Stimulated activated CD4-positive, alpha-beta T cell treated with anti-CD3 and anti-CD28 coated beads, Interleukin-4, amount 100 ng/mL, for 48 hours (primary cell): ENCODE measurements around the gene ILDR2.

Source experiments
- DNase-seq, 2 donors: peaks; one replicate each; pipeline ENCODE4 v3.0.0-alpha.2; 2020; ENCODE audit warnings: low read depth in 2 of 2

Gene ILDR2

DNA sequence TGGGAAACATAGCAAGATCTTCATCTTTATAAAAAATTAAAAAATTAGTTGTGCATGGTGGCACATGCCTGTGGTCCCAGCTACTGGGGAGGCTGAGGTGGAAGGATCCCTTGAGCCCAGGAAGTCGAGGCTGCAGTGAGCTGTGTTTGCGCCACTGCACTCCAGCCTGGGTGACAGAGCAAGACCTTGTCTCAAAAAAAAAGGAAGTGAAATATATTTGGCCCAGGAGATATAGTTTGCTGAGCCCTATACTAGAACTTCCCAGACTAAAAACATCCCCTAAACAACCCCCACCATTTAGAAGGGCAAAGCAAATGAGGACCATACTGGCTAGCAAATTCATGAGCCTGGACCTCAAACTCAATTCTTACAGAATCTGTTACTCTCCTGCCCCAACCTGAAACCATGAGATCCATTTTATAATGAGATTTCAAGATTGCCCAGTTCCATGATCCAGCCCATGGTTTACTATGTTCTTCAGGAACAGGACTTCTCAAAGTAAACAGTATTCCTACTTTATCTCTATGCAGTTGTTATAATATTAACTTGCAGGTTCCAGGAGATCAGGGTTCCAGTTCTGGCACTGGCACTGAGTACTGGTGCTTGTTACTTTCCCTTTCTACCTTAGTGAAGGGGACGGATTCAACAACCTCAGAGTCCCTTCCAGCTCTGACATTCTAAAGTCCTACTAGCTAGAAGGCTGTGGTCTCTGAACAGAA lies 50.4 kb downstream of the ILDR2 start:
- no peak for DNase-seq

- DNase-seq: no peak
Observed at GRCh38 chr1:166920561-166921475, 54.5 kb downstream of the ILDR2 start.

- DNase-seq: no peak
Observed at GRCh38 chr1:166918956-166919316, 56.4 kb downstream of the ILDR2 start.

DNA sequence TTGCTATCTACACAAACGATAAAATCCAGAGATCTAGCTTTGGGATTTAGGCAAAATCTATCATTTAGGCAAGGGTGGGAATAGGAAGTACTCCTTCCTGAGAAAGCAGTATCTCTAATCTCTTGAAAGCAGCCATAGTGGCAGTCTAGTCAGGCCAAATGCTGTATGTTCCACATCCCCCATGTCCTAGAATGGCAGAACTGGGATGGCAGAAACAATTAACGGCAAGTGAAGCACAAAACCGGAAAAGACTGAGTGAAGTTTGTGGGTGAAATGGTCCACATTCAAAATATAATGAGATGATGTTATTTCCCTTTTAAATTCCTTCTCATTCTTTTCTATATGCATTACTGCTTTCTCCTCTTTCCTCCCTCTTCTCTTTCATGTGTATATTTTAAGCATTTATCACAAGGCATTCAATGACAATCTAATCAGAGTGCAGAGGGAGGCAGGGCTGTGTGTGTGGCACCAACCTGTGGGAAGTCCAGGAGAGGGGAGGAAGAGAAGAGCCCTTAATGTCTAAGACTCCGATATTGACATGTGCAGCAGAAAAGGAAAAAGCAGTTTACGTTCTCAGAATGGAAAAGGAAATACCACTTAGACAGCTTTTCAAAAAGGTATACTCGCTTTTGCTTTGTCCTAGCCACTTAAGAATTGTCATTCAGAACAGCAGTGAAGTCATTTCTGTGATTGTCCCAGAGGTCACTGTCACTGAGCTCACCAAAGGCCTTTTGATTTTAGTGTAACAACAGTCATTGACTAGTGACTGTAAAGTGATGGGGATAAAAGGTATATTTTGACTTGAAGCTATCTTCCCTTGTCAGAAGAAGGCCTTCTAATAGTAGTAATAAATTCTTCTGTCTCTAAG lies 57.0 kb downstream of the ILDR2 start:
- DNase-seq: no peak

GRCh38 chr1:166915941-166916340 lies 59.4 kb downstream of the ILDR2 start:
- DNase-seq: no peak

- DNase-seq: no peak
Observed at GRCh38 chr1:166915042-166915441, 60.3 kb downstream of the ILDR2 start.

DNA sequence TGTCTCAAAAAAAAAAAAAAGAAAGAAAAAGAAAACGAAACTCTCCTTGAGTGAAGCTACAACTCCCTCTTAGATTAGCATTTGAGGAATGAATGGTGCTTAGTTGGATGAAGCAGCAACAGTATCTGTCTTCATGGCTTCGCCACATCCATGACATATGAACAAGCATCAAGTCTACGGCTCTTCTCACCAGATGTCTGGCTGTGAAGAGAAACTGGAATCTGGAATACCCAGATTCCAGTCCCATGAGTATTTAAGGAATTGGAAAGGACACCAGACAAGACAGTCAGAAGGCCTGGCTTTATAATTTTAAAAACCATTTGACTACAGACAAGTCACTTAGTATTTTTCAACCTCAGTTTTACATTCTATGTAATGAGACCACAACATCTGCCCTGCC lies 61.2 kb downstream of the ILDR2 start:
- no peak for DNase-seq

GRCh38 chr1:166911624-166912023 lies 63.7 kb downstream of the ILDR2 start:
- no peak for DNase-seq

DNA sequence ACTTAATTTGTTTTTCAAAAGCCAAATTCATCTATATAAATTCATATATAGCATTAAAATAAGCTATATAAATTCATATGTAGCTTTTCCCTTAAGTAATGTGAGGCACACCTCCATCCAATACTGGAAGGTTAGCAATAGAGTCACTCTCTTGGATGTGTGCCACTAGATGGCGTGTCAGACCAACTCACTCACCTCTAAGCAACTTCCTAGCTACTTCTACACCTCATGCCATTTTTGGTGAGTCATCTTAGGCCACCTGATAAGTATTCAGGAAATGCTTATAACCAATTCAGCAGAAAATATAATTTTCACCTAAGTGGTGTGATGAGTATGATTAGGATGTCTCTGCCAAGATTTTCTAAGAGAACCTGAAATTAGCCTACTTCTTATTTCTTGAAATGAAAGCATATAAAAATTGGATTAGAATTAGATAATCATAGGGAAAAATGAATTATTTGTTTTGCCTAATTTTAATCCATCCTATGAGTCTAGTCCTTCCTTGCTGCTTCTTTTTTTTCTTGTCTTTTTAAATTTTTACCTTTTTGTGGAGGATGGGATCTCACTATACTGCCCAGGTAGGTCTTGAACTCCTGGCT lies 64.8 kb downstream of the ILDR2 start:
- peak; percentile 46 to 63 for DNase-seq

GRCh38 chr1:166908942-166909341 lies 66.4 kb downstream of the ILDR2 start:
- no peak for DNase-seq

- DNase-seq: no peak
Observed at GRCh38 chr1:166907763-166908162, 67.6 kb downstream of the ILDR2 start.

GRCh38 chr1:166907051-166907450 lies 68.3 kb downstream of the ILDR2 start:
- DNase-seq: no peak

GRCh38 chr1:166906647-166907046 lies 68.7 kb downstream of the ILDR2 start:
- DNase-seq: no peak

GRCh38 chr1:166905900-166906299 lies 69.4 kb downstream of the ILDR2 start:
- DNase-seq: no peak

- no peak for DNase-seq
Observed at GRCh38 chr1:166905136-166905535, 70.2 kb downstream of the ILDR2 start.

- DNase-seq: no peak
Observed at GRCh38 chr1:166903232-166903631, 72.1 kb downstream of the ILDR2 start.

- DNase-seq: no peak
Observed at GRCh38 chr1:166902279-166902678, 73.1 kb downstream of the ILDR2 start.

DNA sequence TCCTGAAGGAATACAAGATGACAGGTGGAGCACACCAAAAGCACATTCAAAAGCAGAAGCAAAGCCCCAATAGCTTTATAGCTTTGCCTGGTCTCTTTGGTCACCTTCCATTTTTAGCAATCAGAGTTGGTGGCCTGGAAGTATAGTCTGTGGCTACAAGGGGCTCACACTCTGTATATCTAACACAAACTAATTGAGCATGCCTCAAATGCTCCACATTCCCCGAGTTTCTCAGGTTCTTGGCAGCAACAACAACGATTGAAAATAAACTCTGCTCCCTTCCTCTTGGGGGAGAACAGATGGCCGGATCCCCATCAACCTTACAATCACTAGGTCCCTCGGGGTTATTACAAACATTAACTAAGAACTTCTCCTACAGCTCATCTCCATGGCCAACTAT lies 74.4 kb downstream of the ILDR2 start:
- DNase-seq: no peak

GRCh38 chr1:166899769-166900168 lies 75.6 kb downstream of the ILDR2 start:
- DNase-seq: no peak

DNA sequence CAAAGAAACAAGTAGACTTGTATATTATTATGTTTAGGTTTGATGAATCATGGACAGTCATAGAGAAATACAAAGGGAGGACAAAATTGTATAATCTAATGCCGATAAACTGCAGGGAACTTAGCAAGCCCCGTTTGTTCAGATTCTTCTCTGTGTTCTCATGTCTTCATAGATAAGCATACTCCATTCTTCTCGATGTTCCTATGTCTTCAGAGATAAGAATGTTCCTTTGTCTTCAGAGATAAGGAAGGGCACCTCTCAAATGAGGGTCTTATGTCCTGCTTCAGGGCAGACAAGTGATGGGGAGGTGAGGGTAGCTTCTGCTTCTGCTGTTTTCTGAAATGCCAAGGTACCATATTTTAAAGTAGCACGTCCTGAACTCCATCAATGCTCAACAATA lies 79.6 kb downstream of the ILDR2 start:
- DNase-seq: no peak

DNA sequence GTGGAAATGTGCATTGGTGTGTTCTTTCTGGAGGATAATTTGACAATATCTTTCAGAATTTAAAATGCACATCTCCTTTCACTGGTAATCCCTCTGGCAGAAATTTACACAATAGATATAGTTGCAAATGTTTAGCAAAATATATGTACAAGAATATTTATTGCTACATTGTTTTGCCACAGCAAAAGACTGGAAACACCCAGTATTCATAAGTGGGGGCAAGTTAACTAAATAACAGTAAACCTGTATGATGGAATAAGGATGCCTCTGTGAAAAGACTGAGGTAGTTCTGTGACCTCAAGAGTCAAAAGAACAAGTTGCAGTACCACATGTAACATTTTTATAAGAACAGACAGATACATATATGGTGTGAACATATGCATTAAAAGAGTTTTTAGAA lies 85.6 kb downstream of the ILDR2 start:
- no peak for DNase-seq
